Stimulated activated CD4-positive, alpha-beta T cell treated with anti-CD3 and anti-CD28 coated beads, Interleukin-2, amount 100 ng/mL, for 48 hours (primary cell): Measurements from ENCODE around the gene LRRC28.

Source experiments
- DNase-seq, 2 donors: peaks; one replicate each; pipeline ENCODE4 v3.0.0-alpha.2; 2020

The LRRC28 gene

GRCh38 chr15:99438691-99439523 is 187.6 kb downstream of the LRRC28 start:
- no peak for DNase-seq

DNA sequence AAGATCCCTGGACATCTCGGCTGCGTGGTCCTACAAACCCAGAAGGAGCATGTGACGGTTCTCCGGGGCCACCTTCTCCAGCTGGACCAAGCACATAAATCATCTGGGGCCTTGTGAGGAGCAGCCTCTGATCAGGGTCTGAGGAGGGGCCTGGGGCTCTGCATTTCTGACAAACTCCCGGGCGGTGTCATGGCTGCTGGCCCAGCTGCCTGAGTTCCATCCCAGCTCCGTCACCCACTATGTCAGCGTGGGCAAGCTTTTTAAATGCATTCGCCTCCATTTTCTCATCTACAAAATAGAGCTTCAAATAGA is 188.2 kb downstream of the LRRC28 start:
- DNase-seq: no peak

- DNase-seq: no peak
Measured at GRCh38 chr15:99440029-99440428, 188.7 kb downstream of the LRRC28 start.
